Anterior cingulate cortex (tissue), 58 donors: Measurements from ENCODE around the gene RNF149.
"Not testable (repeated sequence)": the region's sequence is repeated elsewhere in the genome, so short reads cannot be mapped to it uniquely, and the experiment has no call there.

Experiments used
- DNase-seq, 58 donors: peaks; one replicate each; lab custom pipeline; 2025; lab: John Stamatoyannopoulos, UW

Gene RNF149, protein sequence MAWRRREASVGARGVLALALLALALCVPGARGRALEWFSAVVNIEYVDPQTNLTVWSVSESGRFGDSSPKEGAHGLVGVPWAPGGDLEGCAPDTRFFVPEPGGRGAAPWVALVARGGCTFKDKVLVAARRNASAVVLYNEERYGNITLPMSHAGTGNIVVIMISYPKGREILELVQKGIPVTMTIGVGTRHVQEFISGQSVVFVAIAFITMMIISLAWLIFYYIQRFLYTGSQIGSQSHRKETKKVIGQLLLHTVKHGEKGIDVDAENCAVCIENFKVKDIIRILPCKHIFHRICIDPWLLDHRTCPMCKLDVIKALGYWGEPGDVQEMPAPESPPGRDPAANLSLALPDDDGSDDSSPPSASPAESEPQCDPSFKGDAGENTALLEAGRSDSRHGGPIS

GRCh38 chr2:101308432-101309210, at the start of gene RNF149:
RNF149 (minus strand) TSS chr2:101308701; CDS start chr2:101308588, 113 bp downstream.
- peak; percentile 11 to 94 (median 85) for DNase-seq

- peak in 1 of 58 donors; percentile 20 for DNase-seq
Observed at GRCh38 chr2:101357376-101357775, 48.9 kb upstream of the RNF149 start.

GRCh38 chr2:101356521-101356920, 48.0 kb upstream of the RNF149 start:
- no peak for DNase-seq

DNA sequence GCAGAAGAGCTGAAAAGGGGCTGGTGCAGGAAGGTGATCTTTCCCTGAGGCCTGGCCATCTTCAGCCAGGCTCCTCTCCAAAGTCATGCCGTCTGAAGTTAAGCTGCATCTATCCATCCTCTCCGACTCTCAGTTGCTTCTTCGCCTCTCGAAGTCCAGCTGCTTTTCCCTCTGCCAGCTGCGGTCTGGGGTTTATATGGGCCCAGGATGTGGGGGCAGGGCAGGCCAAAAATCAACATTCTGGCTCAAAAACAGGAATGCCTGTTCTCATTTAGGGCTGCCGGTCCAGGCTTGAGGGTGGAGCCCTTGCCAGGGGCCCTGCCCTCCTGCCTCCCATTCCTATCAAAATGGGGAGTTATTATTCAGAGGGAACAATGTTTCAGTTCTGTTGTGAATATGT, 47.6 kb upstream of the RNF149 start:
- DNase-seq: no peak

GRCh38 chr2:101355401-101356054, 47.0 kb upstream of the RNF149 start:
- DNase-seq: no peak

- no peak for DNase-seq
Observed at GRCh38 chr2:101354420-101355311, 46.2 kb upstream of the RNF149 start.

GRCh38 chr2:101352631-101353030, 44.1 kb upstream of the RNF149 start:
- DNase-seq: not testable (repeated sequence)

DNA sequence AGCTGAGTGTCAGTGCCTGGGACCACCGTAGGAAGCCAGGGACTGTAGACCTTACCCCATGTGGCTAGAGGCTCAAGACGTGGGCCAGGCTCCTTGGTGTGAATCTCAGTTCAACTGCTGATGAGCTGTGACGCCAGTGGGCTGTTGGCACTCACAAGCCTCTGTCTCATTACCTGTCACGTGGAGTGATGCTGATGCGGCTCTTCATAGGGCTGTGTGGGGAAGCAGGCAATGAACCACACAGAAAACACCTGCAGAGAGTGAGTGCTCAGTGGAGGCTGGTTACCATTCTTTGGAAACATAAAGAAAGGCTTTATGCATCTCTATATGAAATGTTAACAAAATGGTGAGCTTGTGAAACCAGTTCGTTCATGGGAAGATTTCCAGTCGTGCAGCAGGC, 42.7 kb upstream of the RNF149 start:
- no peak for DNase-seq

GRCh38 chr2:101349893-101350662, 41.6 kb upstream of the RNF149 start:
- DNase-seq: peak in 18 of 58 donors; percentile 6 to 69 (median 38)

DNA sequence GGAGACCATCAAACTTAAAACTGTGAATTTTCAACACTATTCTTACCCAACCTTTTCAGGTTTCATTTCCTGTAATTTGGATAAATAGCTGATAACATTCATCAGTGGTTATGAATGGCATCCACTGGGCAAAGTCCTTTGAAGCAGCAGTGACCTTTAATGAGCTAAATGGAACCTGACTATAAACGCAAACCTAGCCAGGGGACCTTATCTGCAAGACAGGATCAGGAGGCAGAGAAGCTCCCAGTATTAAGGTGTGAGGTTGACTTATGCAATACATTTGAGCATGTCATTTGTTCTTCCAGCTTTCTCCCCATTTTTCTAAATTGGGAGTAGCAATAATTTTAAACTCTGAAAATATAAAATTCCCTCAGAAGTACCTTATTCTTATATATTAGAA, 40.4 kb upstream of the RNF149 start:
- DNase-seq: no peak

DNA sequence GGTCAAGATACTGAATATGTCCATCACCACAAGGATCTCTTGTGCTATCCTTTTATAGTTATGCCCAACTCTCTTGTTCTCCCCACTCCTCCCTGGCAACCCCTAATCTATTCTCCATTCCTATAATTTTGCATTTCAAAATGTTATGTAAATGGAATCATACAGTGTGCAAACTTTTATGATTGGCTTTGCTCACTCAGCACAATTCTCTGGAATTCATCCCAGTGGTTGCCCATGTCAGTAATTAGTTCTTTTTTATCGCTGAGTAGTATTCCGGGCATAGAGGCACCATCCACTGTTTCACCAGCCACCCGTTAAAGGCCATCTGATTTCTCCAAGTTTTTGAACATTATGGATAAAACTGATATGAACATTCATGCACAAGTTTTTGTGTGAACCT, 38.4 kb upstream of the RNF149 start:
- no peak for DNase-seq

DNA sequence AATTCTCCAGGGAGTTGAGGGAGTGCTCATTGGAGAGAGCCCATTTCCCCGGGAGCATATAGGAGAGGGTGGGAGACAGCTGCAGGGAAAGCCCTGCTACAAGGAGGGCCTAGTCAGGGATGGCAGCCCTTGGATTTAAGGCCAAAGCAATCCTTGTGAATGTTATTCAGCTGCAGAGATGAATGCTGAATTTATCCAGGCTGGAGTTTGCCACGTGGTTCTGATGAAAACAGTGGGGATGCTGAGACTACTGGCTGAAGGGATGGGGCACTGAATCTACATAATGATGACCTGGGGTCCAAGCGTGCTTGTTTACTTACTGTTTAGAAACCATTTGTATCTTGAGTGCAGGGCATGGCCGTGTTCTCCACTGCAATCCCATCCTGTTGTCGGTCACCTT, 35.6 kb upstream of the RNF149 start:
- DNase-seq: peak in 12 of 58 donors; percentile 11 to 59 (median 27)

DNA sequence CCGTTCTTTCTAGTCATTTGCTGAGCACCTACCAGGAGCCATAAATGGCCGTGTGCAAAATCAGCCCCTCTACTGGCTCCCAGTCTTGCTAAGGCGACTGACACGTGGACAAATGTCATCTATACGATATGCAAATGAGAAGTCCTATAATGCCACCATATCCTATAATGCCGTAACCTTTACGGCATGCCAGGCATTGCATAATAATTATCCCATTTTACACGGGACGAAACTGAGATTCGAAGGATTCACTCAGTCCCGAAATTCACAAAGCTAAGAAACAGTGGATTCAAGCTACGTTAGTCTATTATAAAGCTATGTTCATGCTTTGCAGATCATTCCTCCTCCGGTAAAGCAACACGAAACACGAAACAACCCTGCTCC, 34.1 kb upstream of the RNF149 start:
- DNase-seq: no peak

GRCh38 chr2:101341901-101342624, 33.6 kb upstream of the RNF149 start:
- peak in 51 of 58 donors; percentile 28 to 84 (median 55) for DNase-seq

DNA sequence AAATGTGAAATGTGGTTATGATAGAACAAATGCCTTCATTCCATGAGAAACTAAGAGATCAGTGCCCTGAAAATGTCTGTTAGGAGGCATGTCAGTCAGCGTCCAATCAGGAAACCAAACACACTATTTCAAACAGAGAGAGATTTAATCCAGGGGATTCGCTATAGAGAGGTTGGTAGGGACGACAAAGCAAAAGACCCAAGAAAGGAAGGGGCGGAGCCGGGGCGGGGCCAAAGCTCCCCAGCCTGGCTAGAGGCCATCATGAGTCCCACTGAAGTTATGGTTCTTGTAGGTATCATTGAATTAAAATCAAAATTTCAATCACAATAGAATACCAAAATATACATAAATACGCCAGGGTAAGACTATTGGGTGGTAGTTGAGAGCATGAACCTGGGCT, 32.9 kb upstream of the RNF149 start:
- DNase-seq: no peak

- no peak for DNase-seq
Observed at GRCh38 chr2:101340141-101340551, 31.6 kb upstream of the RNF149 start.

GRCh38 chr2:101339266-101339880, 30.9 kb upstream of the RNF149 start:
- no peak for DNase-seq

- DNase-seq: no peak
Observed at GRCh38 chr2:101337877-101338276, 29.4 kb upstream of the RNF149 start.
